K562 (cell line): ENCODE results near the gene KHSRP. TPM values are rescaled to one million over a fixed set of nuclear protein-coding genes. Genes with fewer than 3 reads are reported as not detected.

Source experiments
- BRF1 ChIP-seq: IDR thresholded peaks from 3 replicates; pipeline ENCODE4 v1.6.1; 2011; ENCODE audit warnings: borderline replicate concordance, mild to moderate bottlenecking; ENCODE audit not compliant: insufficient read length; ENCODE audit errors: extremely low read depth
- CBX5 ChIP-seq: IDR thresholded peaks from 2 replicates; pipeline ENCODE4 v1.6.1; 2014; ENCODE audit warnings: low read depth, borderline replicate concordance
- EGR1 ChIP-seq: fragments of 450-650 bp; conservative IDR thresholded peaks from 2 replicates; pipeline ENCODE4 v1.6.1; 2017; ENCODE audit warnings: mild to moderate bottlenecking
- FOXA3 ChIP-seq, 2 experiments: fragments of 450-650 bp in 1 of 2; sonication (generic) in 1 of 2; formaldehyde crosslinking; IDR thresholded peaks in 1 of 2; conservative IDR thresholded peaks in 1 of 2; 2 replicates each; pipeline versions ENCODE4 v1.4.0 to v1.8.0; 2020 to 2022; ENCODE audit warnings: mild to moderate bottlenecking in 2 of 2, missing genetic modification reagents in 1 of 2
- HNRNPUL1 ChIP-seq: fragments of 200-400 bp; formaldehyde crosslinking; IDR thresholded peaks from 2 replicates; pipeline ENCODE4 v1.6.1; 2017; ENCODE audit warnings: low read length
- ILK ChIP-seq: fragments of 450-650 bp; IDR thresholded peaks from 2 replicates; pipeline ENCODE4 v1.6.1; 2016; ENCODE audit warnings: missing genetic modification characterization, low read depth, mild to moderate bottlenecking, missing compliant biosample characterization, moderate library complexity, borderline replicate concordance
- KAT7 ChIP-seq: sonication (generic); formaldehyde crosslinking; IDR thresholded peaks from 2 replicates; pipeline ENCODE4 v1.8.0; 2022; ENCODE audit warnings: missing genetic modification reagents, mild to moderate bottlenecking, borderline replicate concordance
- KDM5B ChIP-seq: fragments of 200-600 bp; sonication (generic); IDR thresholded peaks from 2 replicates; pipeline ENCODE4 v1.6.1; 2012; ENCODE audit warnings: low read depth, mild to moderate bottlenecking, moderate library complexity, low read length, control low read depth, inconsistent platforms; ENCODE audit not compliant: insufficient replicate concordance
- KLF1 ChIP-seq: fragments of 450-650 bp; IDR thresholded peaks from 2 replicates; pipeline ENCODE4 v1.6.1; 2016; ENCODE audit warnings: missing genetic modification characterization, missing compliant biosample characterization
- NFE2L1 ChIP-seq: fragments of 450-650 bp; IDR thresholded peaks from 2 replicates; pipeline ENCODE4 v1.6.1; 2016; ENCODE audit warnings: missing genetic modification characterization, low read depth, mild to moderate bottlenecking, missing compliant biosample characterization, moderate library complexity, borderline replicate concordance
- PHB ChIP-seq: fragments of 250-450 bp; sonication (Bioruptor Pico); IDR thresholded peaks from 2 replicates; pipeline ENCODE4 v1.5.0; 2021
- PHB2 ChIP-seq: fragments of 450-650 bp; IDR thresholded peaks from 2 replicates; pipeline ENCODE4 v1.6.1; 2017; ENCODE audit warnings: low read depth
- PHF21A ChIP-seq: fragments of 450-650 bp; IDR thresholded peaks from 2 replicates; pipeline ENCODE4 v1.6.1; 2017; ENCODE audit warnings: low read depth, borderline replicate concordance
- PYGO2 ChIP-seq: fragments of 450-650 bp; IDR thresholded peaks from 2 replicates; pipeline ENCODE4 v1.6.1; 2016; ENCODE audit warnings: mild to moderate bottlenecking, missing genetic modification characterization, moderate library complexity, missing compliant biosample characterization
- RAD21 ChIP-seq, 2 experiments: fragments of 250-450 bp in 1 of 2; fragments of 450-650 bp in 1 of 2; sonication (Bioruptor Pico) in 1 of 2; formaldehyde crosslinking in 1 of 2; IDR thresholded peaks in 1 of 2; conservative IDR thresholded peaks in 1 of 2; 2 replicates each; pipeline versions ENCODE4 v1.4.0 to v1.8.0; 2020 to 2022; ENCODE audit warnings: mild to moderate bottlenecking in 2 of 2, moderate library complexity in 1 of 2
- RBM25 ChIP-seq: fragments of 200-400 bp; formaldehyde crosslinking; IDR thresholded peaks from 2 replicates; pipeline ENCODE4 v1.6.1; 2018; ENCODE audit warnings: low read length, low read depth, moderate library complexity; ENCODE audit not compliant: severe bottlenecking
- SMARCB1 ChIP-seq: IDR thresholded peaks from 2 replicates; pipeline ENCODE4 v1.6.1; 2011; ENCODE audit warnings: improper control_type of control experiment, low read depth; ENCODE audit not compliant: insufficient read length
- TBL1XR1 ChIP-seq, 2 experiments: IDR thresholded peaks; 2 replicates each; pipeline ENCODE4 v1.6.1; 2012; ENCODE audit warnings: improper control_type of control experiment in 2 of 2, low read length in 2 of 2, mild to moderate bottlenecking in 1 of 2
- TRIM24 ChIP-seq, 2 experiments: fragments of 450-650 bp; IDR thresholded peaks; 2 replicates each; pipeline ENCODE4 v1.6.1; 2016
- ZC3H11A ChIP-seq: IDR thresholded peaks from 2 replicates; pipeline ENCODE4 v1.6.1; 2012; ENCODE audit warnings: low read depth, low read length, improper control_type of control experiment
- ZFX ChIP-seq: sonication (generic); formaldehyde crosslinking; IDR thresholded peaks from 2 replicates; pipeline ENCODE4 v1.8.0; 2022; ENCODE audit warnings: mild to moderate bottlenecking, missing genetic modification reagents, moderate library complexity
- ZNF324 ChIP-seq: fragments of 250-450 bp; sonication (Bioruptor Pico); IDR thresholded peaks from 2 replicates; pipeline ENCODE4 v1.4.0; 2020; ENCODE audit warnings: mild to moderate bottlenecking
- ZNF507 ChIP-seq: conservative IDR thresholded peaks from 2 replicates; pipeline ENCODE4 v1.6.1; 2017; ENCODE audit warnings: missing genetic modification characterization, missing compliant biosample characterization
- ZSCAN32 ChIP-seq: fragments of 450-650 bp; formaldehyde crosslinking; IDR thresholded peaks from 2 replicates; pipeline ENCODE4 v1.4.0; 2020; ENCODE audit warnings: mild to moderate bottlenecking, moderate library complexity
- polyA plus RNA-seq, 8 experiments: library from polyadenylated mRNA; depleted of rRNA in 4 of 8; stranded (reverse) in 5 of 8; unstranded in 3 of 8; fragments of >200 nt; fragmentation: Nextera tagmentation in 2 of 8; fragmentation: Illumina TruSeq in 1 of 8; extraction: Ambion mirVana in 2 of 8; extraction: Trizol in 1 of 8; gene quantifications; 2 replicates each; pipeline versions ENCODE4 v1.2.1 to v1.2.3, GENCODE V29; 2011 to 2014; ENCODE audit warnings: inconsistent platforms in 1 of 8, missing spikeins in 1 of 8
- total RNA-seq, 7 experiments: library from RNA; depleted of rRNA in 6 of 7; stranded (reverse); fragments of >200 nt in 6 of 7; fragmentation: Illumina TruSeq in 2 of 7; extraction: Trizol in 2 of 7; gene quantifications; 2 replicates each; pipeline versions ENCODE4 v1.2.1 to v1.2.3, GENCODE V29; 2011 to 2021; ENCODE audit warnings: low replicate concordance in 1 of 7
- TF ChIP-seq, protein P1 (sequence below): IDR thresholded peaks from 3 replicates; pipeline ENCODE4 v1.6.1; 2011; ENCODE audit warnings: borderline replicate concordance, mild to moderate bottlenecking, moderate library complexity; ENCODE audit not compliant: insufficient read length; ENCODE audit errors: extremely low read depth
- TF ChIP-seq, protein P2 (sequence below): fragments of 450-650 bp; IDR thresholded peaks from 2 replicates; pipeline ENCODE4 v1.6.1; 2016

Gene KHSRP
- total and polyA plus RNA-seq, 9 of the 15 experiments (the other 6 are each of a cell fraction or from before 2014, with no cell fraction given) = 4.2 to 564 (median 139) TPM

DNA sequence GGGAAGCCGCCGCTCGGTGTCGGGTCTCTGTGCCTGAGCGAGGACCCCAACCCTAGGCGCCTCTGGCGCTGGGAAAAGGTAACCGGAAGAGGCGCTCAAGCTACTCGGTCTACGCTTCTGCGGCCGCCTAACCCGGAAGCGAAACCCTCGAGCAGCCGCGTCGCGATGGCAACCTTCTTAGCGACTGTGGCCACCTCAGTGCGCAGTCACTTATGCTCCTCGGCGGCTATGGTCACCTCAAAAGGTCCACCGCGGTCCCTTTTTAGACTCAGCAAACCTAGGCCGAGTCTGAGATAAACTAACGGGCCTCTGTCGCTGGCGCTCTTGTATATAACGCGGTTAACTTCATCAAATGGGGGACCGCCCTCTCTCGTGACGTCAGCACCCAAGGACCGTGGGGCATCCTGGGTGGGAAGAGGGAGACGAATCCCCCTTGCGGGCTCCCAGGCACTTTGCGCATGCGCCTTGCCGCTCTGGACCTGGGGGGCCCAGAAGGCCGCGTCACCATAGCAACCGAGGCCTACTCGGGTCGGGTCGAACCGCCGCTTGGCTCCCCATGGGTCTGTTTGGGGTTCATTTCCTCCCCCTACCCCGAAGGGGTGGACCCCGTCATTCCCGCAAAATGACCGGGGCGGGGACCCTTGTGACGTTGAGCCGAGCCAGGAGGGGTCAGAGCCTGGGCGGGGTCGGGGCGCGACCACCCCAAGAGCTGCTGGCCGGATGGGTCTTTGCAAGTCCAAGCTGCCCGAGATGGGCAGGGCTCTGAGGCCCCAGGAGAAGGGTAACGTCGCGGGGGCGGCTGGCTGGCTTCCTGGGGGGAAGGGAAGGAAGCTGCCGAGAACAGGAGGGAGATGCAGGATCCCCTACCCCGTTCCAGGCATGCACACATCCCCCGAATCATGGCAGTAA lies 31.3 kb downstream of the KHSRP start, which contains the start of gene GTF2F1 (continued):
- no peak for TF ChIP-seq ILK
- no peak for TF ChIP-seq PHB (CRISPR knock-in tag)
- peak; percentile 79; the same call in 1 of the 2 replicates for TF ChIP-seq KAT7 (CRISPR knock-in tag)
- peak; percentile 16 for TF ChIP-seq KDM5B
- no peak for TF ChIP-seq TRIM24 (IDR thresholded peaks at IDR 0.05)
- no peak for TF ChIP-seq ZC3H11A
- peak; percentile 91 for TF ChIP-seq EGR1
- TF ChIP-seq HNRNPUL1 = no peak
- TF ChIP-seq PYGO2 = no peak
- TF ChIP-seq RBM25 = no peak
- no peak; a peak in 1 of 4 replicates for TF ChIP-seq RAD21 (CRISPR knock-in tag; conservative IDR thresholded peaks at IDR 0.05 in 1 of 2, IDR thresholded peaks at IDR 0.05 in 1 of 2)
- TF ChIP-seq KLF1 (tag) = 0 out of 2 replicates have a peak, but pooled peaks have one; percentile 28
- TF ChIP-seq TBL1XR1 (IDR thresholded peaks at IDR 0.05; ENCODE audit: low read length in 2 of 2) = no peak
- no peak for TF ChIP-seq ZNF507
- TF ChIP-seq NFE2L1 = no peak
- TF ChIP-seq FOXA3 (CRISPR knock-in tag; conservative IDR thresholded peaks at IDR 0.05 in 1 of 2, IDR thresholded peaks at IDR 0.05 in 1 of 2) = no peak
- TF ChIP-seq PHB2 = no peak
- TF ChIP-seq PHF21A = no peak
- TF ChIP-seq BRF1 = no peak
- TF ChIP-seq CBX5 = no peak
- TF ChIP-seq, protein P1, sequence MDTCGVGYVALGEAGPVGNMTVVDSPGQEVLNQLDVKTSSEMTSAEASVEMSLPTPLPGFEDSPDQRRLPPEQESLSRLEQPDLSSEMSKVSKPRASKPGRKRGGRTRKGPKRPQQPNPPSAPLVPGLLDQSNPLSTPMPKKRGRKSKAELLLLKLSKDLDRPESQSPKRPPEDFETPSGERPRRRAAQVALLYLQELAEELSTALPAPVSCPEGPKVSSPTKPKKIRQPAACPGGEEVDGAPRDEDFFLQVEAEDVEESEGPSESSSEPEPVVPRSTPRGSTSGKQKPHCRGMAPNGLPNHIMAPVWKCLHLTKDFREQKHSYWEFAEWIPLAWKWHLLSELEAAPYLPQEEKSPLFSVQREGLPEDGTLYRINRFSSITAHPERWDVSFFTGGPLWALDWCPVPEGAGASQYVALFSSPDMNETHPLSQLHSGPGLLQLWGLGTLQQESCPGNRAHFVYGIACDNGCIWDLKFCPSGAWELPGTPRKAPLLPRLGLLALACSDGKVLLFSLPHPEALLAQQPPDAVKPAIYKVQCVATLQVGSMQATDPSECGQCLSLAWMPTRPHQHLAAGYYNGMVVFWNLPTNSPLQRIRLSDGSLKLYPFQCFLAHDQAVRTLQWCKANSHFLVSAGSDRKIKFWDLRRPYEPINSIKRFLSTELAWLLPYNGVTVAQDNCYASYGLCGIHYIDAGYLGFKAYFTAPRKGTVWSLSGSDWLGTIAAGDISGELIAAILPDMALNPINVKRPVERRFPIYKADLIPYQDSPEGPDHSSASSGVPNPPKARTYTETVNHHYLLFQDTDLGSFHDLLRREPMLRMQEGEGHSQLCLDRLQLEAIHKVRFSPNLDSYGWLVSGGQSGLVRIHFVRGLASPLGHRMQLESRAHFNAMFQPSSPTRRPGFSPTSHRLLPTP = no peak
- no peak for TF ChIP-seq ZNF324 (CRISPR knock-in tag)
- TF ChIP-seq, protein P2, sequence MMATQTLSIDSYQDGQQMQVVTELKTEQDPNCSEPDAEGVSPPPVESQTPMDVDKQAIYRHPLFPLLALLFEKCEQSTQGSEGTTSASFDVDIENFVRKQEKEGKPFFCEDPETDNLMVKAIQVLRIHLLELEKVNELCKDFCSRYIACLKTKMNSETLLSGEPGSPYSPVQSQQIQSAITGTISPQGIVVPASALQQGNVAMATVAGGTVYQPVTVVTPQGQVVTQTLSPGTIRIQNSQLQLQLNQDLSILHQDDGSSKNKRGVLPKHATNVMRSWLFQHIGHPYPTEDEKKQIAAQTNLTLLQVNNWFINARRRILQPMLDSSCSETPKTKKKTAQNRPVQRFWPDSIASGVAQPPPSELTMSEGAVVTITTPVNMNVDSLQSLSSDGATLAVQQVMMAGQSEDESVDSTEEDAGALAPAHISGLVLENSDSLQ = no peak
- peak; percentile 87 for TF ChIP-seq ZFX (CRISPR knock-in tag)
- TF ChIP-seq ZSCAN32 (CRISPR knock-in tag) = no peak
- no peak for TF ChIP-seq SMARCB1
